Ureter (tissue), 1 donor: ENCODE results near the gene BAIAP2L2. TPM values are rescaled to one million over a fixed set of nuclear protein-coding genes. Genes with fewer than 3 reads are reported as not detected.
"Not testable (repeated sequence)": the region's sequence is repeated elsewhere in the genome, so short reads cannot be mapped to it uniquely, and the experiment has no call there.

Experiments
- DNase-seq: peaks from one replicate; pipeline ENCODE4 v3.0.0-alpha.2; 2020; ENCODE audit warnings: low spot score
- total RNA-seq: library from RNA; stranded (reverse); gene quantifications from one replicate; pipeline ENCODE4 v1.2.4, GENCODE V29; 2023
- donor health status: DM: yes; HTN: yes; CAD: no.

The BAIAP2L2 gene
- total RNA-seq, result 1.4 TPM

GRCh38 chr22:38110008-38110862 is at the start of gene BAIAP2L2:
TSS of gene BAIAP2L2 (minus strand) at chr22:38110684. CDS start at chr22:38110525, 159 bp downstream.
- peak; percentile 66 for DNase-seq

GRCh38 chr22:38155703-38156102 is 45.2 kb upstream of the BAIAP2L2 start:
- no peak for DNase-seq

GRCh38 chr22:38154563-38154915 is 44.1 kb upstream of the BAIAP2L2 start:
- not testable (repeated sequence) for DNase-seq

DNA sequence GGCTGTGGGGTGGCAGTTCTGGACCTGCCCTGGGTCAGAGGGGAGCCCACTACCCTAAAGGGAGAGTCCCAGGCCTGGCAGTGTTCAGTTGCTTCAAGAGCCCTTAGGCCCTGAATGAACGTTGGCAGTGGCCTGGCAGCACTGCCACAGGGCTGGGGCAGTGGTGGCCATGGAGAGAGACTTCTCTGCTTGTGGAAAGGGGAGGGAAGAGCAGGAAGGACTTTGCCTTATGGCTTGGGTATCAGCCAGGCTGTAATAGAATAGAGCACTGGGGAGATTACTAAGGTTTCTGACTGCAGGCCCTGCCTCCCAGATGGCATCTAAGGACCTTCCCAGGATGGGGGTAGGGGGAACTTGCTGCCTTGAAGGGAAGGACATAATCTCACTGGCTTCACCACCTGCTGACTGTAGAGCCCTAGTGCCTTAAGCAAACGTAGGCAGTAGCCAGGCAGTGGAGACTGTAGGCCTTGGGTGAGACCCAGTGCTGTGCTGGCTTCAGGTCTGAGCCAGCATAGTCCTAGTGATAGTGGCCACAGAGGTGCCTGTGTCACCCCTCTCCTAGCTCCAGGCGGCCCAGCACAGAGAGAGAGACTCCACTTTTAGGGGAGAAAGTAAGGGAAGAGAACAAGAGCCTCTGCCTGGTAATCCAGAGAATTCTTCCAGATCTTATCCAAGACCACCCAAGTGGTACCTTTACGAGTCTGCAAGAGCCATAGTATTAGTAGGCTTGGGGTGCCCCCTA is 43.5 kb upstream of the BAIAP2L2 start:
- no peak for DNase-seq

GRCh38 chr22:38151126-38151500 is 40.6 kb upstream of the BAIAP2L2 start:
- no peak for DNase-seq

DNA sequence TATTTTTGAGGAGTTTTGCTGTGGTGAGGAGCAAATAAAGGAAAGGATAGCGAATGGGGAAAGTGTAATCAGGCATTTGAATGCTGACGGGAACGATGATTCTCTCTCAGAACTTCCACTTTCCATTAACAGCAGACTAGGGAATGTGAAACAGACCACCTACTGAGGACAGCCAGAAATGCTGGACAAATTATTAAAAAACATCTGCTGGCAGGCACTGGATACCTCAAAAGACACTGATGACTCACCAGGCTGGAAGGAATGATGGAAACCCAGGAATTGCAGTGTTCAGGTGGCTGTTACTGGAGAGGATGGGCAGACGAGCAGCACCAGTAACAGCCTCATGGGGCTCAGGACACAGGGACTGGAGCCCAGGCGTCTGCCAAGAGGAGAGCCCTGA is 37.8 kb upstream of the BAIAP2L2 start:
- no peak for DNase-seq

GRCh38 chr22:38146166-38146565 is 35.7 kb upstream of the BAIAP2L2 start:
- DNase-seq, result not testable (repeated sequence)

DNA sequence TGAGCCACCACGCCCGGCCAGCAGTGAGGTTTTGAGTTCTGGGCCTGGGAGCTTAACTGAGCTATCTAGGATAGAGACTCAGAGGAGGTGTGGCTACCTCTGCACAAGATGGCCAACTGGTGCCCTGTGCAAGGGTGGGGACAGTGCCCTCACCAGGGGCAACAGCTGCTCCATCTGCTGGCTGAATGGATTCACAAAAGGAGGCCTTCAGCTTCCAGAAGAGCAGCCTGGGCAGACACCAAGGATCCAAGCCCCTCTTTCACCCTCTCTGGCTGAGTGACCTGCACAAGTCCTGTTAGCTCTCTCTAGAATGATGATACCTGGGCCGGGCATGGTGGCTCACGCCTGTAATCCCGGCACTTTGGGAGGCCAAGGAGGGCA is 33.5 kb upstream of the BAIAP2L2 start:
- DNase-seq, result no peak

- DNase-seq, result no peak
Measured at GRCh38 chr22:38142606-38143005, 32.1 kb upstream of the BAIAP2L2 start.

DNA sequence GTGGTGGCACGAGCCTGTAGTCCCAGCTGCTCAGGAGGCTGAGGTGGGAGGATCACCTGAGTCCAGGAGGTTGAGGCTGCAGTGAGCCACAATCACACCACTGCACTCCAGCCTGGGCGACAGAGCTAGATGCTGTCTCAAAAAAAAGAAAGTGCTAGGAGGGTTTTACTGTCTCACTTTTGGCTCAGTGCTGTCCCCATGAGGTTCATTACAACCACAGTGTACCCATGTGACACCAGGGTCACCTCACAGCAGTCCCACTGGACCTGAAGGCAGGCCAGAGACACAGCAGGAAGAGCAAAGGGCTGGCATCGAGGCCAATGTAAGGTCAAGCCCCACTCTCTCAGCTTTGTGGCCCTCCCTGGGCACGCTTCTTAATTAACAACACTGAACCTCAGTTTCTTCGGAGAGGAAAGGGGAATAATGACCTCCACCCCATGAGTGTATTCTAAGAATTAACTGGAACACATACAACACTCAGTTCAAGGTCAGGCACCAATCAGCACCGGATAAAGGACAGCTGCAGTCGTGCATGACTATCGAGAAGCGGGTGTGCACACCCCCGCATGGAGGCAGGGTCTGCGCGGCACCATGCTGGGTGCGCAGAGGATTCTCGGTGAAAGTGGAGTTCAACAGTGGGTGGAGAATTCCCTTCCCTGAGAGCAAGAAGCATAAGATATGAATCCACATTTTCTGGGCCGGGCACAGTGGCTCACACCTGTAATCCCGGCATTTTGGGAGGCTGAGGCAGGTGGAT is 30.9 kb upstream of the BAIAP2L2 start:
- DNase-seq, result no peak

- no peak for DNase-seq
Measured at GRCh38 chr22:38139901-38140300, 29.4 kb upstream of the BAIAP2L2 start.

DNA sequence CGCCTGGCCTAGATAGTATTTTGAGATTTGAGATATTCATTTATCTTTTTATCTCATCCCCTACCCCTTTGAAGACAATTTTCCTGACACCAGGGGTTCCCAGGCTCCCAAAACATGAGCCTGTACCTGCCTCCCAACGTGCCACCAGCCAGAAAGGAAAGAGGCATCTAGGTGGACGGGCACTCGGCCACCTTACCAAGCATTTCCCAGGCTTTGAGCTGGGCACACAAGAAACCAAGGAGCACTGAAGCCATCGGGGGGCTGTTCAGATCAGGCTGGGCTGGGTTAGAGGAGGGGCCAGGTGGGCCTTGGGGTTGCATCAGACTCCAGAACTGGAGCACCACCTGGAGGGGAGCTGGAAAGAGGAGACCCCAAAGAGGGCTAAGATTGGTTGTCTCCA is 28.5 kb upstream of the BAIAP2L2 start:
- no peak for DNase-seq

GRCh38 chr22:38137876-38138687 is 27.6 kb upstream of the BAIAP2L2 start:
- DNase-seq, result no peak

- no peak for DNase-seq
Measured at GRCh38 chr22:38136607-38137006, 26.1 kb upstream of the BAIAP2L2 start.

DNA sequence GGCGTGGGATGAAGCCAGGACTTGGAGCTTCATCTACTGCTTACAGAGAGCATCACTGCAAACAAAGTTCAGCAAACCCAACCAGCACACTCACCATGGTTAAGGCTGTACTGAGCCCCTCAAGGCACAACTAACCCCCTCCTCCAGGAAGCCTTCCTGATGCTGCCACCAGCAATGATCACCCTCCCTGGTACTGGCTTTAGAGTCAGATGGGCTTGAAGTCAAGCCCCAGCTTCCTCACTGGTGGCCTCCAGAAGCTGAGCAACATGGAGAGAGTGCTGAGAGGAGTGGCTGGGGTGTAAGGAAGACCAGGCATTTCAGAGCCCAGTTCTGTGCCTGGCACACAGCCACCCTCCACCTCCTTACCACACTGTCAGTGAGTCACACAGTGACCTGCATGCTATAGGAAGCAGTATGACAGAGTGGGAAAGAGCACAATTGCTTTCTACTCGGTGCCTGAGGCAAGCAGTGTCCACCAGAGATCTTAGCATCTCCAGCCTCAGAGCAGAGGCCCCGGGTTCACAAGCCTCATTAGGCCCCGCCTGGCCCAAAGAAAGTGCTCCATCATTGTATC is 24.7 kb upstream of the BAIAP2L2 start:
- no peak for DNase-seq

- DNase-seq, result no peak
Measured at GRCh38 chr22:38133331-38133730, 22.8 kb upstream of the BAIAP2L2 start.

DNA sequence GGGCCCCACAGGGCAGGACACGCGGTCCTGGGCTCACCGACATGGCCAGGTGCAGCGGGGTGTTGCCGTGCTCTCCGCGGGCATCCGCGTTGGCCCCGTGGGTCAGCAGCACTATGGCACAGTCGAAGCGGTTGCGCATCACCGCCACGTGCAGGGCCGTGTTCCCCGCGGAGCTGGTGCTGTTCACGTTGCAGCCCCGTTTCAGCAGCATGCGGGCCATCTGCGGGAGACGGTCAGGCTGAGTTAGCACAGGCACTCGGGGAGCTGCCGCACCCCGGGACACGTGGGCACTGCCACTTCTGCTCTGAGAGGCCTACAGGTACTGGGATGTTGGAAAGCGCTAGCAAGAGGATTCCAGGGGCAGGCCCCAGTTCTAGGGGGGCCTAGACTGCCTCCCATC is 22.3 kb upstream of the BAIAP2L2 start:
- DNase-seq, result no peak

- no peak for DNase-seq
Measured at GRCh38 chr22:38132136-38132535, 21.7 kb upstream of the BAIAP2L2 start.

- no peak for DNase-seq
Measured at GRCh38 chr22:38131399-38131798, 20.9 kb upstream of the BAIAP2L2 start.

- DNase-seq, result no peak
Measured at GRCh38 chr22:38129856-38130255, 19.4 kb upstream of the BAIAP2L2 start.

- no peak for DNase-seq
Measured at GRCh38 chr22:38129021-38129420, 18.5 kb upstream of the BAIAP2L2 start.
